Astrocyte (in vitro differentiated cells and primary cell): ENCODE measurements around the gene NTM.

Experiments used
- EZH2 ChIP-seq: IDR thresholded peaks from 2 replicates; pipeline ENCODE4 v1.6.1; 2012; ENCODE audit warnings: mild to moderate bottlenecking, low read length, inconsistent platforms; ENCODE audit not compliant: insufficient read depth
- TF ChIP-seq, protein P1 (sequence below): IDR thresholded peaks from 2 replicates; pipeline ENCODE4 v1.5.1; 2011; ENCODE audit warnings: low read depth, mild to moderate bottlenecking, inconsistent platforms, low read length, moderate library complexity; ENCODE audit not compliant: insufficient read depth

GRCh38 chr11:132062031-132062430, 691.6 kb downstream of the NTM start:
- TF ChIP-seq, protein P1, sequence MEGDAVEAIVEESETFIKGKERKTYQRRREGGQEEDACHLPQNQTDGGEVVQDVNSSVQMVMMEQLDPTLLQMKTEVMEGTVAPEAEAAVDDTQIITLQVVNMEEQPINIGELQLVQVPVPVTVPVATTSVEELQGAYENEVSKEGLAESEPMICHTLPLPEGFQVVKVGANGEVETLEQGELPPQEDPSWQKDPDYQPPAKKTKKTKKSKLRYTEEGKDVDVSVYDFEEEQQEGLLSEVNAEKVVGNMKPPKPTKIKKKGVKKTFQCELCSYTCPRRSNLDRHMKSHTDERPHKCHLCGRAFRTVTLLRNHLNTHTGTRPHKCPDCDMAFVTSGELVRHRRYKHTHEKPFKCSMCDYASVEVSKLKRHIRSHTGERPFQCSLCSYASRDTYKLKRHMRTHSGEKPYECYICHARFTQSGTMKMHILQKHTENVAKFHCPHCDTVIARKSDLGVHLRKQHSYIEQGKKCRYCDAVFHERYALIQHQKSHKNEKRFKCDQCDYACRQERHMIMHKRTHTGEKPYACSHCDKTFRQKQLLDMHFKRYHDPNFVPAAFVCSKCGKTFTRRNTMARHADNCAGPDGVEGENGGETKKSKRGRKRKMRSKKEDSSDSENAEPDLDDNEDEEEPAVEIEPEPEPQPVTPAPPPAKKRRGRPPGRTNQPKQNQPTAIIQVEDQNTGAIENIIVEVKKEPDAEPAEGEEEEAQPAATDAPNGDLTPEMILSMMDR: no peak
- TF ChIP-seq EZH2: no peak
